Sigmoid colon (tissue), 7 donors: Measurements from ENCODE around the gene KCNJ12. TPM values are rescaled to one million over a fixed set of nuclear protein-coding genes. Genes with fewer than 3 reads are reported as not detected.
"Not testable (repeated sequence)": the region's sequence is repeated elsewhere in the genome, so short reads cannot be mapped to it uniquely, and the experiment has no call there.

ENCODE experiments used
- DNase-seq: peaks from one replicate; pipeline ENCODE4 v3.0.0-alpha.2; 2019
- H3K27ac ChIP-seq, 4 donors: fragments of 200-600 bp; sonication (generic); one replicate each; pipeline ENCODE4 v1.5.1; 2016 to 2019; ENCODE audit warnings: mild to moderate bottlenecking in 1 of 4
- H3K27me3 ChIP-seq, 3 donors: fragments of 200-600 bp; sonication (generic); one replicate each; pipeline ENCODE4 v1.5.1; 2019; ENCODE audit warnings: mild to moderate bottlenecking in 1 of 3
- H3K36me3 ChIP-seq, 4 donors: fragments of 200-600 bp; sonication (generic); one replicate each; pipeline ENCODE4 v1.5.1; 2016 to 2019
- H3K4me1 ChIP-seq, 4 donors: fragments of 200-600 bp; sonication (generic); one replicate each; pipeline ENCODE4 v1.5.1; 2017 to 2019
- H3K4me3 ChIP-seq, 4 donors: fragments of 200-600 bp; sonication (generic); one replicate each; pipeline ENCODE4 v1.5.1; 2017 to 2019; ENCODE audit warnings: mild to moderate bottlenecking in 2 of 4, moderate library complexity in 1 of 4
- H3K9me3 ChIP-seq, 4 donors: fragments of 200-600 bp in 3 of 4; sonication (generic) in 3 of 4; one replicate each; pipeline versions ENCODE4 v1.5.1 to v1.6.1; 2013 to 2019
- CTCF ChIP-seq, 4 experiments: fragments of 450-650 bp in 3 of 4; fragments of 200-600 bp in 1 of 4; IDR thresholded peaks; one replicate each; pipeline ENCODE4 v1.5.1; 2016 to 2019; ENCODE audit warnings: antibody characterized with exemption in 4 of 4, mild to moderate bottlenecking in 3 of 4, moderate library complexity in 2 of 4
- EP300 ChIP-seq, 4 donors: sonication (generic); formaldehyde crosslinking; IDR thresholded peaks; one replicate each; pipeline ENCODE4 v1.6.1; 2017; ENCODE audit warnings: antibody characterized with exemption in 4 of 4
- POLR2A ChIP-seq, 2 donors: fragments of 450-650 bp; IDR thresholded peaks; one replicate each; pipeline ENCODE4 v1.6.1; 2016; ENCODE audit warnings: antibody characterized with exemption in 2 of 2, mild to moderate bottlenecking in 2 of 2, moderate library complexity in 2 of 2
- POLR2AphosphoS5 ChIP-seq, 4 donors: sonication (generic); formaldehyde crosslinking; IDR thresholded peaks; one replicate each; pipeline ENCODE4 v1.6.1; 2017; ENCODE audit warnings: antibody characterized with exemption in 4 of 4
- WGBS, 2 donors: extraction: QIAGEN DNeasy Blood & Tissue Kit; methylation state at CpG; one replicate each; pipeline ENCODE4 v1.1.7; 2013; 5-methylcytosine and 5-hydroxymethylcytosine counted together
- intact Hi-C: fragments of 100-400 bp; cut with DNase I; formaldehyde crosslinking; loops from one replicate; pipeline ENCODE4 v1.15.1; 2023
- polyA plus RNA-seq, 3 donors: library from polyadenylated mRNA; stranded (reverse); fragments of 200-250 nt; gene quantifications; one replicate each; pipeline ENCODE4 v1.2.3, GENCODE V29; 2013
- total RNA-seq, 4 donors: library from RNA; depleted of rRNA; stranded (reverse); fragments of >200 nt; gene quantifications; one replicate each; pipeline ENCODE4 v1.1.0, GENCODE V29; 2016
- donor health status: healthy with polysubstance abuse.
- donor health status: Bipolar disorder and iron deficiency.
- donor health status: healthy.

KCNJ12 gene
- total and polyA plus RNA-seq, 7 donors = 0.23 to 2.2 (median 0.60) TPM

GRCh38 chr17:21347660-21348059 lies 28.5 kb upstream of the KCNJ12 start:
- H3K4me3 ChIP-seq, H3K27me3 ChIP-seq, H3K4me1 ChIP-seq, DNase-seq, intact Hi-C loops, H3K27ac ChIP-seq, H3K36me3 ChIP-seq, H3K9me3 ChIP-seq: not testable (repeated sequence)
- 96% methylated on average over 6 of the region's 6 CpGs; no CpG with 5 or more reads in 1 of the 2 donors for WGBS, 2 donors

DNA sequence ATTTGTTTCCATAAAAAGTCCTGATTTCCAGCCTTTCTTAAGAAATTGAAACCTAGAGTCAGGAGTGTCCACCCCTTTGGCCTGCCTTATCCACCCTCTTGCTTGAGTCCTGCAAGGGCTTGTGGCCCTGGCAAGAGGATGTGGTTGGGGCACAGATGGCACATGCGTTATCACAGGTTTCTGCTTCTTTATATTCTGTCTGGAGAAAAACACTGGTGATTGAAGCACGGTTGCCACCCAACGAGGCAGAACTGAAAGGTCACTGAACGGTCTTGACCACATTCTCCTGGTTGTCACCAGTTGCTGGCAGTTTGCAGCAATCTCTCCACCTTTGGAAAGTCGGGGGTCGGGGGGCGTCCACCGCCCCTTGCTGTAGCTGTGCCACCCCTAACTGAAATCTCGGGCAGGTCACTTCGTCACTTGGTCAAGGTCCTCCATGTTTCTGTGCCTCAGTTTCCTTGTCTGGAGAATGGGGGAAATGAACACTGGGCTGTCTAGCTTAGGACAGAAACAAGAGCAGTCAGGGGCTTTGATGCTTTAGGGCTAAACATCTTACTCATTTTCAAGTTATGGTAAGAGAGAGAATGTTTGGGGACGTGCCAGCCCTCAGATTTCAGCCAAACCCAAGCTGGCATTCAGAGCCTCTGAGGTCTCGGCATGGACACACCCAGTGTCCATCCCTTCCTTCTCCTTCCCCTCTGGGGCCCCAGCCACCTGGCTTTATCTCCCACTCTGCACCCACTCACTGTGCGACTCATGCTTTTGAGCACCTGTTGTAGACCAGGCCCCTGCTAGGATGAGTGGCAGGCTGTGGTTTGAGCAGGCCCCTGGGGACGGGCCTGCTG lies 27.9 kb upstream of the KCNJ12 start:
- H3K4me1 ChIP-seq, intact Hi-C loops, H3K4me3 ChIP-seq, H3K27ac ChIP-seq, H3K27me3 ChIP-seq, DNase-seq, H3K36me3 ChIP-seq, H3K9me3 ChIP-seq: not testable (repeated sequence)
- 70 to 80% methylated on average over 10 of the region's 14 CpGs for WGBS, 2 donors

DNA sequence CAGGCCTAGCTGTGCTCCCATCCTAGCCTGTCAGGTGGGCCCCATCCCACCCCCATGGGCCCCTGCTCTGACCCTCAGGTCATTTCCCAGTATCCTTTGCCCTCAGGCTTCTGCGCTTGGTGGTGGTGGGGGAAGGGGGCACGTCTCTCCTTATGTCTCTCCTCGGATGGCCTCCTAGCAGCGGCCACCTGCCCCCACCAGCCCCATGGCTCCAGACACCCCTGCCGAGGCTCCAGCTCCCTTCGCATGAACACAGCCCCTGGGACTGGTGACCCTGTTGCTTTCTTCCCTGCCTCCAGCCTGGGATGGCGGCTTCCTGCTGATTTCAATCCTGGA lies 27.3 kb upstream of the KCNJ12 start:
- 76 to 77% methylated on average over 5 of the region's 7 CpGs for WGBS, 2 donors
- H3K4me3 ChIP-seq, H3K9me3 ChIP-seq, intact Hi-C loops, H3K36me3 ChIP-seq, H3K27ac ChIP-seq, H3K27me3 ChIP-seq, H3K4me1 ChIP-seq, DNase-seq: not testable (repeated sequence)

DNA sequence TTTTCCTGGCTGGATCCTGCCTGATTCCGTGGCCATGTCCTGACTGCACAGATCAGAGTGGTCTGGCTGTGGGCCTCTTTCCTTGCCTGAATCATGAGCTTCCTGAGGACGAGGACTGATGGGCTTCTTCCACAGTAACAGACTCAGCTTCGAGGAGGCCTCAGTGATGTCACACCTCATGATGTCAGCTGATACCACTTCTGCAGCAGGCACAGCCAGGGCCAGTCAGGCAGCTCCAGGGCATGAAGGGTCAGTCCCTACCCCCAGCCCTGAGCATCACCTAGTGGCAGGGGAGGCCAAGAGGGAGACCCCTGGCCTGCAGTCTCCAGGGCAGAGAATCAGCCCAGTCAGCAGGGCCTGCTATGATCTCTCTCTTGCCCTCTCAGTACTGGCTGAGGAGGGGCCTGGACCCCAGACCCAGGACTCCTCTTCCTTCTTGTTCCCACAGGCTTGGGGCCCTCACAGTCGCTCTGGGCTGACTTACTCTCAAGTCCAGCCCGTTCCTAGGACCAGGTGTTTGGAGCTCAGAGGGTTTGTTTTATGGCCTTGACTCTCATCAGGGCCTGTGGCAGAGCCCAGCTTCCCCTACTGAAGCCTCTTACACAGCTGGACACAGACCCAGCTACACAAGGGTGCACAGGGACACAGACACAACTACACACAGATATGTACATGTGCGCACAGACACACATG lies 26.7 kb upstream of the KCNJ12 start:
- H3K9me3 ChIP-seq, H3K36me3 ChIP-seq, H3K27me3 ChIP-seq, H3K27ac ChIP-seq, H3K4me3 ChIP-seq, H3K4me1 ChIP-seq, intact Hi-C loops: not testable (repeated sequence)
- WGBS, 2 donors = 75 to 76% methylated on average over 5 of the region's 6 CpGs
- DNase-seq = peak; percentile 49

DNA sequence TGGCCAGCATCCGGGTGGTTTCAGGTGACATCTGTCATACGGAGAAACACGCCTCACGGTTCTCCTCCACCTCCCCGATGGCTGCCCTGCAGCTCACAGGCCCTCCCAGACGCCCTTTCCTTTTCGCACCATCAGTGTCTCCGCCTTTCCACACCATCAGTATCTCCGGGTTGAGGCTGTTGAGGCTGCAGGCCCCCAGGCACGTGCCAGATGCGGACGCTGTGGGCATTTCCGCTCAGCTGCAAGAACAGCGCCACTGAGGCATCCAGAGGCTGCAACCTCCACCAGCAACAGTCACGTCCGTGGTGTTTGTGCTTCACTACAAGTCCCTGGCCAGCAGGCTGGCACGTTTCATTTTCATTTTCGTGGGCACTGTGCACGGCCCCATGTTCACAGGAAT lies 25.7 kb upstream of the KCNJ12 start:
- peak; percentile 40 for DNase-seq
- WGBS, 2 donors = 84 to 85% methylated on average over 19 of the region's 19 CpGs
- H3K36me3 ChIP-seq, H3K4me1 ChIP-seq, intact Hi-C loops, H3K4me3 ChIP-seq, H3K27me3 ChIP-seq, H3K27ac ChIP-seq, H3K9me3 ChIP-seq: not testable (repeated sequence)

DNA sequence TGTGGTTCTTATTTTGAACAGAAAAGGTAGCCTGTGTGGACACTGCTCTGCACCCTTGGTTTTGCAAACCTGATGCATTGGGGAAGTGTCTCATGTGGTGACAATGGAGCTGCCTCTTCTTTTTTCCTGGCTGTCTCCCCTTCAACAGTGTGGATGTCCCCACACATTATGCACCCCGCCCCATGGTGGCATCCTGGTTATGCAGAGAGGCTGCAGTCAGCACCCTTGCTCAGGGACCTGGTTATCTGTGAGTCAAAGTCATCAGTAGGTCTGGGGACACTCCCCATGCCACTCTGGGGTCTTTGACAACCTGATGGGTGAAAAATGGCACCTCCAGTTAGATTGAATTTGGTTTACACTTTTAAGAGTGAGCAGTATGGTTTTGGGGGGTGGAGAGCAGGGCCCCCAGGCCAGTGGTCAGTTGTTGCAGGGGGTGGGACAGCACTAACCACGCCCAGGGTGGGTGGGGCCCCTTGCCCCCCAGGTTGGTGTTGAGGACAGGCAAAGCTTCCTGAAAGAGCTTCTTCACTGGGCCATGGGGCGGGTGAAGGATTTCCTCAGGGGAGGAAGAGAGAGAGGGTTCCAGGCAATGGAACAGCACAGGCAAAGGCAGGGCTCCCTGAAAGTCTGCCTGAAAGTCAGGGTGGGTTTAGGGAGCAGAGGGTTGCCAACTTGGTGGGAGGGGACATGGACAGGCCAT lies 24.6 kb upstream of the KCNJ12 start:
- Histone ChIP-seq H3K4me3 (no peak overlapping the region), H3K9me3 (no peaks in the 10 kb centered on the region), H3K4me1 (no peaks in the 10 kb centered on the region), H3K36me3 (no peaks in the 10 kb centered on the region), H3K27me3 (no peaks in the 10 kb centered on the region), H3K27ac (no peak overlapping the region)
- intact Hi-C loops = no loop called here
- DNase-seq = peak; percentile 44
- 62 to 68% methylated on average over 3 of the region's 3 CpGs for WGBS, 2 donors
- TF ChIP-seq EP300 (IDR thresholded peaks at IDR 0.05) (no peak), POLR2AphosphoS5 (IDR thresholded peaks at IDR 0.05) (no peak)

GRCh38 chr17:21352221-21352980 lies 23.8 kb upstream of the KCNJ12 start:
- intact Hi-C loops = no loop called here
- TF ChIP-seq CTCF (IDR thresholded peaks at IDR 0.05) (no peak), POLR2AphosphoS5 (IDR thresholded peaks at IDR 0.05) (no peak), POLR2A (IDR thresholded peaks at IDR 0.05) (no peak), EP300 (IDR thresholded peaks at IDR 0.05) (no peak)
- H3K27ac ChIP-seq = no peak overlapping the region
- WGBS, 2 donors = 90 to 91% methylated on average over 23 of the region's 23 CpGs
- H3K4me3 ChIP-seq = no peak overlapping the region
- H3K9me3 ChIP-seq = no peaks in the 10 kb centered on the region
- no peaks in the 10 kb centered on the region for H3K27me3 ChIP-seq
- H3K36me3 ChIP-seq = no peaks in the 10 kb centered on the region
- no peaks in the 10 kb centered on the region for H3K4me1 ChIP-seq
- DNase-seq = peak; percentile 50
